B cell (primary cell): ENCODE results near the gene TREH. TPM values are rescaled to one million over a fixed set of nuclear protein-coding genes. Genes with fewer than 3 reads are reported as not detected.

Experiments used
- ATAC-seq: fragments of 200-7000 bp; cut with Tn5 transposase; one replicate; pipeline ENCODE4 v1.10.0; 2021; ENCODE audit warnings: low read depth, mild to moderate bottlenecking, moderate number of reproducible peaks, moderate library complexity
- CTCF ChIA-PET: fragments of 350-600 bp; sonication (Branson Sonifier 250); formaldehyde crosslinking; loops from one replicate; lab custom pipeline; 2021; ENCODE audit warnings: antibody characterized with exemption, inconsistent platforms; lab: Charles Lee
- POLR2A ChIA-PET: fragments of 350-600 bp; sonication (Branson Sonifier 250); formaldehyde crosslinking; loops from one replicate; lab custom pipeline; 2021; ENCODE audit warnings: antibody characterized with exemption; lab: Charles Lee
- DNase-seq: peaks from one replicate; pipeline ENCODE4 v3.0.0; 2013
- H2AFZ ChIP-seq: 2 replicates; pipeline ENCODE4 v1.6.1; 2012; ENCODE audit warnings: mild to moderate bottlenecking, low read depth, low read length; ENCODE audit not compliant: insufficient read depth, poor library complexity, severe bottlenecking
- H3K27ac ChIP-seq, 2 donors: 1 replicate in 1 of 2; 2 replicates in 1 of 2; pipeline ENCODE4 v1.5.1; 2012 to 2013; ENCODE audit warnings: low read length in 2 of 2, mild to moderate bottlenecking in 2 of 2, moderate library complexity in 1 of 2
- H3K27me3 ChIP-seq, 4 experiments: fragments of 200-600 bp in 1 of 4; sonication (generic) in 1 of 4; replicated peaks in 1 of 4; 1 replicate in 2 of 4; 2 replicates in 2 of 4; pipeline versions ENCODE4 v1.6.1 to v1.7.0; 2013 to 2016; ENCODE audit warnings: low read length in 3 of 4, mild to moderate bottlenecking in 2 of 4, mixed read lengths in 1 of 4, moderate library complexity in 1 of 4; ENCODE audit not compliant: insufficient read depth in 4 of 4, control insufficient read depth in 3 of 4; ENCODE audit errors: control extremely low read depth in 1 of 4
- H3K36me3 ChIP-seq, 2 experiments: replicated peaks in 1 of 2; 1 replicate in 1 of 2; 2 replicates in 1 of 2; pipeline versions ENCODE4 v1.6.1 to v1.7.1; 2013; ENCODE audit warnings: low read length in 1 of 2; ENCODE audit not compliant: insufficient read depth in 2 of 2, control insufficient read depth in 1 of 2; ENCODE audit errors: control extremely low read depth in 1 of 2, extremely low read depth in 1 of 2
- H3K4me1 ChIP-seq, 2 donors: fragments of 200-600 bp in 1 of 2; sonication (generic) in 1 of 2; 1 replicate in 1 of 2; 2 replicates in 1 of 2; pipeline versions ENCODE4 v1.5.1 to v1.6.1; 2013 to 2017; ENCODE audit warnings: low read length in 2 of 2; ENCODE audit not compliant: control insufficient read depth in 2 of 2, insufficient read depth in 2 of 2
- H3K4me2 ChIP-seq: replicated peaks from 2 replicates; pipeline ENCODE3; 2012; ENCODE audit warnings: mild to moderate bottlenecking, low read depth, low read length; ENCODE audit not compliant: poor library complexity, severe bottlenecking
- H3K4me3 ChIP-seq, 5 experiments: fragments of 200-600 bp in 1 of 5; sonication (generic) in 1 of 5; 1 replicate in 3 of 5; 2 replicates in 2 of 5; pipeline versions ENCODE4 v1.5.1 to v1.7.0; 2011 to 2016; ENCODE audit warnings: low read length in 4 of 5, mild to moderate bottlenecking in 4 of 5, low read depth in 2 of 5, control low read depth in 1 of 5, moderate library complexity in 1 of 5; ENCODE audit not compliant: insufficient read depth in 1 of 5; ENCODE audit errors: control extremely low read depth in 1 of 5, extremely low read depth in 1 of 5
- H3K79me2 ChIP-seq: fragments of 200-600 bp; sonication (generic); one replicate; pipeline ENCODE4 v1.6.0; 2016; ENCODE audit warnings: low read length; ENCODE audit not compliant: control insufficient read depth, insufficient read depth
- H3K9ac ChIP-seq: fragments of 200-600 bp; sonication (generic); 2 replicates; pipeline ENCODE4 v1.6.1; 2017; ENCODE audit warnings: mild to moderate bottlenecking, low read length, moderate library complexity
- H3K9me3 ChIP-seq, 3 donors: one replicate each; pipeline versions ENCODE4 v1.6.1 to v1.7.1; 2013; ENCODE audit warnings: low read length in 2 of 3; ENCODE audit not compliant: control insufficient read depth in 2 of 3, insufficient read depth in 1 of 3; ENCODE audit errors: control extremely low read depth in 1 of 3
- H4K20me1 ChIP-seq: 2 replicates; pipeline ENCODE4 v1.6.0; 2012; ENCODE audit warnings: mild to moderate bottlenecking, low read length; ENCODE audit not compliant: insufficient read depth, control insufficient read depth, poor library complexity, severe bottlenecking
- H3K27ac Mint-ChIP-seq: one replicate; pipeline ENCODE4 v1.8.0; 2021; ENCODE audit warnings: mixed read lengths
- H3K27me3 Mint-ChIP-seq: one replicate; pipeline ENCODE4 v1.8.0; 2021; ENCODE audit warnings: mixed read lengths
- H3K4me1 Mint-ChIP-seq: one replicate; pipeline ENCODE4 v1.8.0; 2021; ENCODE audit warnings: mixed read lengths
- H3K4me3 Mint-ChIP-seq: one replicate; pipeline ENCODE4 v1.8.0; 2021; ENCODE audit warnings: mixed read lengths
- H3K9me3 Mint-ChIP-seq: one replicate; pipeline ENCODE4 v1.8.0; 2022; ENCODE audit warnings: mixed read lengths; ENCODE audit not compliant: insufficient read depth
- CTCF ChIP-seq: fragments of 200-600 bp; IDR thresholded peaks from one replicate; pipeline ENCODE4 v1.8.0; 2022; ENCODE audit warnings: antibody characterized with exemption, mild to moderate bottlenecking
- EZH2 ChIP-seq: IDR thresholded peaks from 2 replicates; pipeline ENCODE4 v1.6.1; 2012; ENCODE audit warnings: borderline replicate concordance, low read depth, mild to moderate bottlenecking, moderate library complexity, low read length; ENCODE audit not compliant: insufficient read depth, poor library complexity, severe bottlenecking
- WGBS: methylation state at CpG from one replicate; pipeline ENCODE4 v1.1.5; 2013; ENCODE audit warnings: missing lambda C conversion rate; ENCODE audit not compliant: insufficient coverage; 5-methylcytosine and 5-hydroxymethylcytosine counted together
- intact Hi-C: fragments of 100-400 bp; cut with micrococcal nuclease; formaldehyde crosslinking; loops from one replicate; pipeline ENCODE4 v1.10.0; 2022
- polyA plus RNA-seq: library from polyadenylated mRNA; depleted of rRNA; stranded (reverse); fragments of >200 nt; gene quantifications from 2 replicates; pipeline ENCODE4 v1.2.3, GENCODE V29; 2012
- total RNA-seq, 2 donors: library from RNA; stranded (reverse); fragments of 120-200 nt in 1 of 2; gene quantifications; 1 replicate in 1 of 2; 2 replicates in 1 of 2; pipeline versions ENCODE4 v1.2.3 to v1.2.4, GENCODE V29; 2013 to 2022

The TREH gene
- total and polyA plus RNA-seq, 2 donors (not counting 1 experiment from before 2014, with no cell fraction given), result not detected

GRCh38 chr11:118666371-118666770, 13.1 kb downstream of the TREH start:
- no peak overlapping the region for H3K9ac ChIP-seq
- 93% methylated on average over 3 of the region's 5 CpGs for WGBS
- H2AFZ ChIP-seq, result no peak overlapping the region
- ATAC-seq (no peak), DNase-seq (no peak)
- Mint-ChIP-seq H3K9me3 (peaks cover 6% of the 10 kb centered on the region), H3K4me1 (no peaks in the 10 kb centered on the region), H3K27me3 (peaks cover 25% of the 10 kb centered on the region), H3K4me3 (no peak overlapping the region), H3K27ac (no peak overlapping the region)
- peaks cover 0 to 3% (median 0%) of the 10 kb centered on the region in 3 donors for H3K9me3 ChIP-seq
- H3K4me1 ChIP-seq, result no peaks in the 10 kb centered on the region
- no peaks in the 10 kb centered on the region for H4K20me1 ChIP-seq
- no peak overlapping the region for H3K27ac ChIP-seq
- peaks cover 0 to 6% (median under 1%) of the 10 kb centered on the region in 4 experiments for H3K27me3 ChIP-seq
- CTCF ChIA-PET, result no interaction called here
- H3K36me3 ChIP-seq, result no peaks in the 10 kb centered on the region
- no peaks in the 10 kb centered on the region for H3K79me2 ChIP-seq
- intact Hi-C loops, result no loop called here
- TF ChIP-seq CTCF (no peak), EZH2 (no peak)
- POLR2A ChIA-PET, result no interaction called here
- no peak overlapping the region for H3K4me2 ChIP-seq
- H3K4me3 ChIP-seq, result no peak overlapping the region

DNA sequence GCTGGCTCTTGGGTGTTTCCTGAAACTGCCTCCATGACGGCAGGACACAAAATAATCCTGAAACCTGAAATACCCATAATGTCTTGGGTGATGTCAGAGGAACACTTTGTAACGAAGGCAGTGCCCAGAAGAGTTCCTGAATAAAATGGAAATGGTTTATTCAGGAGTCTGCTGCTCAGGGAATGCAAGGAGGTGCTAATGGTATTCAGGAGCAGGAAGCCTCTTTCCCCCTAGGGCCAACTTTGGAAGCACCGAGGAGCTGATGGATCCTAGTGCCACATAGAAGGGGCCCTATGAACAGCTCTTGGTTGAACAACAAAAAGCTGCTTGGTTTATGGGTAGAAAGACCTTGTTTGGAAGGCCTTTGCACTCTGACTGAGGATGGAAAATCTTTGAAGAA, 15.5 kb downstream of the TREH start:
- Mint-ChIP-seq H3K4me1 (peaks cover 4% of the 10 kb centered on the region), H3K27me3 (peaks cover 10% of the 10 kb centered on the region), H3K4me3 (no peak overlapping the region), H3K27ac (no peak overlapping the region), H3K9me3 (no peaks in the 10 kb centered on the region)
- Histone ChIP-seq H4K20me1 (no peaks in the 10 kb centered on the region), H3K4me3 (no peak overlapping the region), H3K27ac (no peak overlapping the region), H3K9me3 (peaks cover 0 to 4% (median 0%) of the 10 kb centered on the region in 3 donors), H3K27me3 (peaks cover 0 to 11% (median 0%) of the 10 kb centered on the region in 4 experiments), H3K4me1 (peaks cover 4 to 9% of the 10 kb centered on the region in 2 donors), H3K4me2 (no peak overlapping the region), H3K9ac (no peak overlapping the region), H3K79me2 (no peaks in the 10 kb centered on the region), H2AFZ (no peak overlapping the region), H3K36me3 (no peaks in the 10 kb centered on the region)
- ATAC-seq (no peak), DNase-seq (no peak)
- 88% methylated on average over 3 of the region's 3 CpGs for WGBS
- ChIA-PET POLR2A (no interaction called here), CTCF (no interaction called here)
- intact Hi-C loops, result no loop called here
- no peak for TF ChIP-seq EZH2
- no peak for TF ChIP-seq CTCF
